GM18867 (cell line): ENCODE data around the gene HIPK2.

Experiments used
- ATAC-seq: cut with Tn5 transposase; IDR thresholded peaks from one replicate; pipeline ENCODE4 v1.9.1; 2021; ENCODE audit warnings: mild to moderate bottlenecking, moderate library complexity; ENCODE audit not compliant: unreplicated experiment

Gene HIPK2

GRCh38 chr7:139658296-139658695 lies 119.5 kb downstream of the HIPK2 start:
- no peak for ATAC-seq

DNA sequence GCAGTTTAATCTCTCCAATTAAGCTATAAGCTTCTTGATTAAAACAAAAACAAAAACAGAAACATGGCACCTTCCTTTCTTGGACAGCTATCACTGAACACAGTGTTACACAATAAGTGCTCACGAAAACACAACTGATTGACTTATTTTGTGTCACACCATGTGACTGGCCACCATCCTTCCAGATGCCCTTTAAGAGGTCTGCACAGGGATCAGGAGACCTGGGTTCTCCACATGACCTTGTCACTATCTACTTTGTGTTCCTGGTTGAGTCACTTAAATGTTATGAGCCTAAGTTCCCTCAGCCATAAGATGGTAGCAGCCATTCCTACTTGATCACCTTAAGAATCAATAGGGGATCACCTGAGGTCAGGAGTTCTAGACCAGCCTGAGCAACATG lies 120.1 kb downstream of the HIPK2 start:
- no peak for ATAC-seq

GRCh38 chr7:139656387-139656786 lies 121.4 kb downstream of the HIPK2 start:
- ATAC-seq = no peak

- ATAC-seq = no peak
Measured at GRCh38 chr7:139655305-139655704, 122.5 kb downstream of the HIPK2 start.

DNA sequence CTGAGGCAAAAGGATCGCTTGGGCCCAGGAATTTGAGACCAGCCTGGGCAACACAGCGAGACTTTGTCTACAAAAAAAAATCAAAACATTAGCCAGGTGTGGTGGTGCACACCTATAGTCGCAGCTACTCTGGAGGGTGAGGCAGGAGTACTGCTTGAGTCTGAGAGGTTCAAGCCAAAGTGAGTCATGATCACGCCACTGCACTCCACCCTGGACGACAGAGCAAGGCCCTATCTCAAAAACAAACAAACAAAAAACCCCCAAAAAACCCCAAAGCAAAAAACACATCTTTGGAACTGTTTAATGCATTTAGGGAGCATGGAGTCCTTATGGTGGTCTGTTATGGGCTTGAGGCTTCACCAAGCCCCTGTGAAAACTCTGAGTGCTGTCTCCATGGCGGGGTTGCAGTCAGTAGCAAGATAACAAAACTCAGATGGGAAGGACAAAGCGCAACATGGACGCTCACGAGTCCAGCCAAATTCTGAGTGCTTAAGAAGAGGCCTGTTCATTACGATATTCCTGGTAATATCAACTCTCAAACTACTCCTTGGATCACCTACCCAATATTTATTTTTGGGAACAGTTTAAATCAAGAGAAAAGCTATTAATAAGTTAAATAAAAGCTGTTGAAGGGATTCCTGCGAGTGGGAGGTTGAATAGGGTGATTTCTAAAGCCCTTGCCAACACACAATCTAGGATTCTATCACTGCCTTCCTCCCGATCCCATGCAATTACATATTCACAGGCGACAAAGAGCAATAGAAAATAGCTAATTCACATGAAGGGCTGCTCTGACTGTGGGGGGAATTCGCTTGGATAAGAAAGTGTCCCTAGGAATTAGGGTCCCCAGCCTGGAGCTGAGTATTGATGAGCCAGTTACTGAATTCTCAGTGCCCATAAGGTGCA lies 123.3 kb downstream of the HIPK2 start:
- ATAC-seq = no peak

DNA sequence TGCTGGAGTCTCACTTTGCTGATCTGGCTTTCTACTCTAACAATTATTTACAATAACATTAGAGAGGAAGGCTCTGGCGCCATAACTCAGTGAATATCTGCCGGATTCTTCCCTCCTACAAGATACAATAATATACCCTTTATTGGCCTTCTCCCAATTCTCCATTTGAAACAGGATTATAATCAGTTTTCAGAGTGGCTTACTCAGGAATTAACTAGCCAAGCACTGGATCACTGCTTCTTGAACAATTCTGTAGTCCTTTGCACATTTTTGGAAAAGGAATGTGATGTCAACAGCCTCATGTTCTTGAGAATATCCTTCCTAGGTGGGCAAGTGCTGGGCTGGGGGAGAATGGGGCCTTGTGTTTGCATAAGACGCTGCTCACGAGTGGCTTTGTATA lies 125.9 kb downstream of the HIPK2 start:
- ATAC-seq = no peak

DNA sequence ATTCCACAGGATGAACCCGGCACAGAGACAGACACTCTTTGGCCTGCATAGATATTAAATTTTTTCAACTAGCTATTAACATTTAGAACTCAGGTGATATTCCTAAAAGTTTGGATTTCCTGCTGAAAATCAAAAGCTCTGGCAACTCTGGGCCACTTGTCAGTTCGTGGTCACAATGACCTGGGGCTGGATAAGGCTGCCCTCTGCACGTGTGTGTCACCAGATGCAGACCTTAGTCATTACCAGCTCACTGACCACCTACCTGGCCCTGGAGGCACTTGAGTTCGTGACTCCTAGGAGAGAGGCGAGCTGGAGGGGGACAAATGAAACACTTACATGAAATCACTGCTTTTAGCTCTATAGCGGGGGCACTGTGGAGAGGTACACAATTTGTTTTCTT lies 126.5 kb downstream of the HIPK2 start:
- no peak for ATAC-seq

DNA sequence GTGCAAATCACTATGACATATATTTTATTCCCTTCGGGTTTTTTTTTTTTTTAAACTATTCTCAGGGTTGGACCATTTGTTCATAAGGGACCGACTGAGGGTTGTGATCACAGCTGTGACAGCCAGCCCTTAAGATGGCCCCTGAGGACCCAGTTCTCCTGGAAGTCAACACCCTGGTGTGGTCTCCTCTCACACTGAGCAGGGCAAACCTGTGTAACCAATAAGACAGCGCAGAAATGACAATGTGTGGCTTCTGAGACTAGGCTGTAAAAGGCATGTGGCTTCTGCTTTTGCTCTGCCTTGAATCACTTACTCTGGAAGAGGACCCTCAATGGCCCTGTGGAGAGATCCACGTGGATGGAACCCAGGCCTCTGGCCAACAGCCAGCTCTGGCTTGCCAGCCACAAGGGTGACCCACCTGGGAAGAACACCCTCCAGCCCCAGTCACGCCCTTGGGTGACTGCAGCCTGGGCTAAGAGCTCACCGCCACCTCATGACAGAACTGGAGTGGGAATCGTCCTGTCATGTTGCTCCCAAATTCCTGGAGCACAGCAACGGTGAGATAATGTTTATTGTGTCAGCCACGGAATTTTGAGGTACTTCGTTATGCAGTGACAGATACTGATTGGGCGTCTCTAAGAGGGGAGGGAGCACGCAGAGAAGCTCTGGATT lies 127.2 kb downstream of the HIPK2 start:
- ATAC-seq = no peak

DNA sequence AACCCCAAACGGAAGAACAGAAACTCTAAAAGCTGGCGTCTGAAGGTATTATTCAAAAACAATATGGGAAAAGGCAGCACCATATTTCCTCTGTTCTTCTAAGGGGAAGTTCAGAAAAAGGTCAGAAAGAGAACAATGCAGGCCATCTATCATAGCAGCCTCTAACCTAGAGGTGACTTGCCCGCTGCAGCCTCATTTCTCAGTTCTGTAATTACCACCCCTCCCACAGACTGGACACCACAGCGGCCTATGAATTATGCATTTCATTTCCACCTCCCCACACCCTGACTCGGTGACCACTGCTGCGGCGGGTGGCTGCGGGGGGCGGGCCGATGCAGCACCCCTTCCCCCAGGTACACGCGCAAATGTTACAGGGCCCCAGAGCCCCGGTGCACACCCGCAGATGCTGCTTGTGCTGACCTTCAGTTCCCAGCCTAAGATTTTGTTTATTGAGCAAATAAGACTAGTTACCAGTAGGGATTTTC lies 128.8 kb downstream of the HIPK2 start:
- peak; percentile 88 for ATAC-seq

GRCh38 chr7:139648391-139648861 lies 129.4 kb downstream of the HIPK2 start:
- no peak for ATAC-seq

DNA sequence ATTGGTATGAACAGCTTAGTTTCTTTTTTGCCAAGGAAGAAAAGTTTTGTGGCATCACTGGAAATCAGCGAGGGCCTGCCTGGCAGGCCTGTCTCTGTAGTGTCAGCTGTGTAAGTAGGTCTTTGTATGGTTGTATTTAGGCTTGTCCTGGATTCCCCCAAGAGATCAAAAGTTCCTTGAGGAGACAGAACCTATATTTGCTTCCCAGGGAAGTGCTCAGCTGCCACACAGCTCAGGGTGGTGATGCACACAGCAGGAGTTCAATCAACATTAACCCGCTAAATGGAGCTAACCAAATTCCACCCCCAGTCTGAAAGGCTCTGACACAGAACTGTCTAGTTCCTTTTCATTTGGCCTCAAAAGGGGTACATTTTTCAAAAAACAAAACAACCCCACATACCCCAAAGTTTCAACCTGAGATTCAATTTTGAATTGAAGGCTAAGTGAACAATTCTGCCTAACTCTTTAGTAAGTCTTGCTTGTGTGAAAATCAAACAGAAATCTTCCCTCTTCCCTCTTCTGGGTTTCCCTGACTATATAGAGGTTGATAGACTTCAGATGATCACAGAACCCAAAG lies 129.9 kb downstream of the HIPK2 start:
- no peak for ATAC-seq

- ATAC-seq = no peak
Measured at GRCh38 chr7:139647085-139647484, 130.7 kb downstream of the HIPK2 start.

- ATAC-seq = no peak
Measured at GRCh38 chr7:139646566-139646965, 131.2 kb downstream of the HIPK2 start.

DNA sequence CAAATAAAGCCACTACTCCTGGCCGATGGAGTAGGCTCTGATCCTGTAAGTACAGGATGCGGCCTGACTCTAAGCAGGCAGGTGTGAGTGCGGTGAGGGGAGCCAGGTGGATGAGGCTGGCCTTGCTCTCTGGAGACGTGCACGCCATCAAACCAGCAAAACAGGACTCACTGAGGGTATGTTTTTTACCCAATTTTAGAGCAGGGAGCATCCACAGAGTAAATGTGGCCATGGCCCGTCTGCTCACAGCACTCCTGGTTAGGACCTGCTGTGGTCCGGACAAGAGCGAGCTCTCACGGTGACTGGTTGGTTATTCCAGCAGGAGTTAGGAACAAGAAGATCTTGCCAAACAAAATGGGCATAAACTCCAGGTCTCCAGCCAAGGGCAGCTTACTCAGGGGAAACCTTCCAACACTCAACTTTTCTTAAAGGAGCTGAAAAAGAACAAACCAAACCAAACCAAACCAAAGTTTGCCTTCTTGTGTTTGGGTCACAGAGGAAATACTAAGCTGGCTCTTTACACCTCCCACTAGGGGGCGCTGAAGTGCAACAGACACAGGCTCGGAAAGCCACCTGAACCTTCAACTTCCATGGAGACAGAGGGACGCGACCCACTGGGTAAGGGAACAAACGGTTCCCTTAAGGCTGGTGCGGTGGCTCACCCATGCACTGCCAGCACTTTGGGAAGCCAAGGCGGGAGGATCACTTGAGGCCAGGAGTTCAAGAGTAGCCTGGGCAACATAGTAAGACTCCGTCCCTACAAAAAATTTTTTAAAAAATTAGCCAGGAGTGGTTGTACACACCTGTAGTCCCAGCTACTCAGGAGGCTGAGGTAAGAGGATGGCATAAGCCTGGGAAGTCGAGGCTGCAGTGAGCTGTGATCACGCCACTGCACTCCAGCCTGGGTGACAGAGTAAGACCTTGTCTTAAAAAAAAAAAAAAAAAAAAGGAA lies 131.9 kb downstream of the HIPK2 start:
- no peak for ATAC-seq

- ATAC-seq = no peak
Measured at GRCh38 chr7:139643951-139644585, 133.7 kb downstream of the HIPK2 start.

DNA sequence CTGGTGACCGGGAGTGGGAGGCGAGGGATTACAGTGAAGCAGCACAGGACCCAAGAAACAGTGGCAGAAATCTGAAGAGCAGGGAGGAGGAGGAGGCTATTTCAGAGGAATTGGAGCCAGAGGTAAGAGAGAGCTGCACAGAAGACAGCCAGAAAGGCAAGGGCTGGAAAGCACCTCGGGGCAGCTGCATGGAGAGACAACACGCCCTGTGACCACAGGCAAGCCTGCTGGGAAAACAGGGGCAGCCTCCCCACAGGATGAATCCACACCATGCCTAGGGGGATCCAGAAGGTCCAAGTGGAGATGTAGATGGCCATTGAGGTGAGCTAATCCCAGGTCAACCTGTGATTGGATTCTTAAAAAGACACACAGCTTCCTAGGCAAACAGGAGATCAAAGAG lies 135.5 kb downstream of the HIPK2 start:
- ATAC-seq = no peak

DNA sequence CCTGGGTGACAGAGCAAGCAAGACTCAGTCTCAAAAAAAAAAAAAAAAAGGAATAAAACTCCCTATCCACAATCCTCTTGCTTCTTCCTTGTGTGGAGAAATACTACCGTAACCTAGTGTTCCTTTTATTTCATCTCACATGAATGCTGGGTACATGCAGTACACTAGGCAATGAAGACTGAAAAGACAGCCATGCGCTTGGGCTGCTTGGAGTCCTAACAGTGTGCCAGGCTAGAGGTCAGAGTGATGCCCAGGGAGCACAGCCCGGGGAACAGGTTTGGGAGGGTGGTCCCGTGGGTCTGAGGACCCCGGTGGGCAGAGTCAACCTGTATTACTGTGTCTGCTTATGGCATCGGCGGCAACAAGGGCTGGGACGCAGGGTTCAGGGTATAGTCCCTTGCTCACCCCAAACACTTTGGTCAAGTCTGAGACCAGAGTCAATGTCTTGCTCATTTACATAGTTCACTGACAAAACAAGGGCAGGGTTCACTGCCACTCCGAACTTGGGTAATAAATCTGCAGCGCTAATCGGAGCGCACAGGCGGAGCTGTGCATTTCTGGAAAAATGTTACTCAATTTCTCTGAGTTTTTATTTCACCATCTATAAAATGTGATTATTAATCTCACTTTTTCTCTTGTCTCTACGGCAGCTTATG lies 136.3 kb downstream of the HIPK2 start:
- no peak for ATAC-seq

DNA sequence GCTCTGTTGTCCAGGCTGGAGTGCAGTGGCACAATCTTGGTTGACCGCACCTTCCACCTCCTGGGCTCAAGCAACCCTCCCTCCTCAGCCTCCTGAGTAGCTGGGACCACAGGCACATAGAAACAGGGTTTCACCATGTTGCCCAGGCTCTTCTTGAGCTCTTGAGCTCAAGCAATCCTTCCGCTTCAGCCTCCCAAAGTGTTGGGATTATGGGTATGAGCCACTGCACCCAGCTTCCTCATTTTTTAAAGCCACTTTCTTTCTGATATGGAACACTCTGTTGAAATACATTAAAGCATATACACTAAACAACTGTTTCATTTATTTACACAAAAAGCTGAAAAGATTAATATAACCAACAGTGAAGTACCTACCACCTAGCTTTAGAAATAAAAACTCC lies 137.1 kb downstream of the HIPK2 start:
- no peak for ATAC-seq

GRCh38 chr7:139639563-139639962 lies 138.2 kb downstream of the HIPK2 start:
- ATAC-seq = no peak
